Activated CD4-positive, CD25-positive, alpha-beta regulatory T cell (primary cell): ENCODE measurements around the gene IDH3A.

Experiments
- DNase-seq, 4 experiments: peaks; one replicate each; lab custom pipeline; 2025; lab: John Stamatoyannopoulos, UW

The IDH3A gene

GRCh38 chr15:78164010-78164409 is 14.8 kb downstream of the IDH3A start:
- no peak for DNase-seq

GRCh38 chr15:78167227-78167888 is 18.2 kb downstream of the IDH3A start:
- DNase-seq, result no peak

GRCh38 chr15:78168608-78169007 is 19.4 kb downstream of the IDH3A start:
- no peak for DNase-seq

- no peak for DNase-seq
These were observed 21.9 kb downstream of the IDH3A start for GRCh38 chr15:78170848-78171773.

GRCh38 chr15:78171864-78172472 is 22.8 kb downstream of the IDH3A start:
- no peak for DNase-seq

GRCh38 chr15:78174401-78174800 is 25.2 kb downstream of the IDH3A start:
- no peak for DNase-seq

- no peak for DNase-seq
These were observed 26.2 kb downstream of the IDH3A start for GRCh38 chr15:78175330-78175729.

GRCh38 chr15:78177447-78177873 is 28.3 kb downstream of the IDH3A start:
- DNase-seq, result no peak

GRCh38 chr15:78178064-78178463 is 28.9 kb downstream of the IDH3A start:
- DNase-seq, result no peak

GRCh38 chr15:78179286-78179840 is 30.2 kb downstream of the IDH3A start:
- DNase-seq, result no peak

- DNase-seq, result no peak
These were observed 30.7 kb downstream of the IDH3A start for GRCh38 chr15:78179906-78180305.

- DNase-seq, result no peak
These were observed 33.2 kb downstream of the IDH3A start for GRCh38 chr15:78182336-78182700.

- DNase-seq, result no peak
These were observed 33.7 kb downstream of the IDH3A start for GRCh38 chr15:78182821-78183220.

GRCh38 chr15:78192826-78193594 is 43.8 kb downstream of the IDH3A start:
- DNase-seq, result no peak

- no peak for DNase-seq
These were observed 44.8 kb downstream of the IDH3A start for GRCh38 chr15:78193731-78194567.

- DNase-seq, result no peak
These were observed 45.4 kb downstream of the IDH3A start for GRCh38 chr15:78194568-78194925.

- DNase-seq, result peak in 3 of 4 experiments; percentile 8 to 16 (median 14)
These were observed 46.6 kb downstream of the IDH3A start for GRCh38 chr15:78195735-78196201.

- no peak for DNase-seq
These were observed 48.5 kb downstream of the IDH3A start for GRCh38 chr15:78197632-78198031.

GRCh38 chr15:78200276-78200930 is 51.2 kb downstream of the IDH3A start:
- no peak for DNase-seq
